ENCODE results near the gene SERPINC1.
"Not testable (repeated sequence)": the region's sequence is repeated elsewhere in the genome, so short reads cannot be mapped to it uniquely, and the experiment has no call there.

Gene SERPINC1

DNA sequence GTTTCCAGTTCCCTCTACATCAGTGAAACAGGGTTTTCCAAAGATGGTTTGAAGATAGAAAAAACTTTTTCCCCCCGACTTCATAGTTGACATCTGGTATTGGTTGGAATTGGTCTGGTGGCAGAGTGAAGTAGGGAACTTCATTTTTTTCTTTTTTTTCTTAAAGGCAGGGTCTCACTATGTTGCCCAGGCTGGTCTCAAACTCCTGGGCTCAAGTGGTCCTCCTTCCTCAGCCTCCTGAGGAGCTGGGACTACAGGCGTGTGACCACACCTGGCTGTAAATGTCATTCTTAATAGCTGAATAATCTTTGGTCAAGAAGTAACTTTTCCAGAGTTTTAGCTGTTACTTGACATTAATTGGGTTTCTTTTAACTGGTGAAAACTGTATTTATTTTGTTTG lies 27.2 kb downstream of the SERPINC1 start:
- DNase-seq (ENCODE audit: low read depth) = no peak

DNA sequence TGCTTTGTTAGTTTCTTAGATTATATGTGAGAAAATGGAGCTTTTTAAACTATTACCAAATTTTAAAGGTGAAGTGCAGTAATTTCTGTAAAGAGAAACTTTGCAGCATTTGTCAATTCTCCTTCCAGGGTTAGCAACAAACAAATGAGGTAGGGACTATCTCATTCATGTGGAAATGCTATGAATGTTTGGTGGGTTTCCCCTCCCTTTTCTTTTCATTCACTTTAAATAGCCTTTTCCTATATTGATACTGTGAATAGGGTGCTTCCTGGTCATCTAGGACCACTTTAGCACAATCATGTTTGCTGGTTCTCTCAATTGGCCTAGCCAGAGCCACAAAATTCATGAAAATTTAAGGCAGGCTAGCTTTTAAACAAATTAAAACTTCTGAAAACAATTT lies 28.4 kb downstream of the SERPINC1 start:
- DNase-seq (ENCODE audit: low read depth) = no peak

DNA sequence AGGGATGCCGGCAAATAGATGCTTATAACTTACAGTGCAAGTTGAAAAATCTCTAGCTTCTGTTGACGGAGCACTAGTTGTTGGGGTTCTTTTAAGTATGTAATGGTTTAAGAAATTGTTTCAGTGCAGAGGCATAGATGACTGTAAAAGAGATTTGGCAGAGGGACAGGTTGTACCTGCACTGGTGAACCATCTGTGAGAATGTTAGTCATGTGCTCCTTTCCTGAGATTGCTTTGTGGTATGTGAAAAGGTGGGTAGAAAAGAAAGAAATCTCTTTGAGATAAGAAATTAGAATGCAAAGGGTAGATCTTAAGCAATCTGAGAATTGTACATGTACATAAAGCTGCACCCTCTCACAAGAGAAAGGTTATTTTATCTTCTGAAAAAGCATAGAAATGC lies 29.5 kb downstream of the SERPINC1 start:
- no peak for DNase-seq (ENCODE audit: low read depth)

DNA sequence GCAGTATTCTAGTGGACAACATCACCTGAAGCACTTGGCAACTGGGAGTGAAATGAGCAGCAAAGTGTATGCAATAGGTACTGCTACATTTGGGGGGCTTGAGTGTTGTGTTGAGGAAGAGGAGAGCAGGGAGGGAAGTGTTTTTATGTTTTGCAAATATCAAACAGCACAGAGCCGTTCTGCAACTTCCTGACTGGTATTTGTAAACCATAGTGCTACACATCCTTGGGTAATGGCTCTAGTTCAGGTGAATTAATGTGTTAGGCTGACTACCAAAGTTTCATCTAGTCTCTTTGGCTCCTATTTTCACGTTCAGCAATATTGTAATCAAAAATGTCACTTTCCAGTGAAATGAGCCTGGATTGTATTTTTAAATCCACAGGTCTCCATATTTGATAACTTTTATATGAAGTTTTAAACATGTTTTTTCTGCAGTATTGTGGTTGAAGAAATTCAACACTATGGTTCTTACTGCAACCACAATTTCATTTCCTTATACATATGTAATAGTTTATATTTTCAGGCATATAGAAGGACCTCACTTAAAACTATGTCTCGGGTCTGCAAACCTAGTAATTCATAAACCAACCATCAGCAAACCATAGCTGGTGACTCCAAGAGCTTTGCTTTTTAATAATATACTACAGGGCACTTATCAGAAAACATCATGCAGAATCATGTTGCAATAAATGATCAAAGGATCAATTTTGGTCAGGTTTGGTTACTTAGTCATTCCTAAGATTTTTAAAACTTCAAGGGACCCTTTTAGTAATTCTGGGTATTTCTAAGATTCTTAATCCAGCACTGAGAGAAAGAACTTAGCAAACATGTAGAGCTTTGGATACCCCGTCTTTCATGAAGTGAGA lies 30.1 kb downstream of the SERPINC1 start:
- no peak for DNase-seq (ENCODE audit: low read depth)

DNA sequence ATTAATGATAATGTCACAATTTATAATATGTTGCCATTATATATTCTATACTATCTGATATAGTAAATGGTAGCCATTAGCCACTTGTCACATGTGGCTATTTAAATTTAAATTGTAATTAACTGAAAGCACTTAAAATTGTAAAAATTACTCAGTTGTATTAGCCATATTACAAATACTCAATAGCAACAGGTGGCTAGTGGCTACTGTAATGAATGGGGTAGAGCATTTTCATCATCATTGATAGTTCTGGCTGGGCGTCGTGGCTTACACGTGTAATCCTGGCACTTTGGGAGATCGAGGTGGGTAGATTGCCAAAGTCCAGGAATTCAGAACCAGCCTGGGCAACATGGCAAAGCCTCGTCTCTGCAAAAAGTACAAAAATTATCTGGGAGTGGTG lies 32.4 kb downstream of the SERPINC1 start:
- no peak for DNase-seq (ENCODE audit: low read depth)

DNA sequence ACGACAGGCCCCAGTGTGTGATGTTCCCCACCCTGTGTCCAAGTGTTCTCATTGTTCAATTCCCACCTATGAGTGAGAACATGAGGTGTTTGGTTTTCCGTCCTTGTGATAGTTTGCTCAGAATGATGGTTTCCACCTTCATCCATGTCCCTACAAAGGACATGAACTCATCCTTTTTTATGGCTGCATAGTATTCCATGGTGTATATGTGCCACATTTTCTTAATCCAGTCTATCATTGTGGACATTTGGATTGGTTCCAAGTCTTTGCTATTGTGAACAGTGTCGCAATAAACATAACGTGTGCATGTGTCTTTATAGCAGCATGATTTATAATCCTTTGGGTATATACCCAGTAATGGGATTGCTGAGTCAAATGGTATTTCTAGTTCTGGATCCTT lies 36.0 kb downstream of the SERPINC1 start:
- not testable (repeated sequence) for DNase-seq (ENCODE audit: low read depth)

DNA sequence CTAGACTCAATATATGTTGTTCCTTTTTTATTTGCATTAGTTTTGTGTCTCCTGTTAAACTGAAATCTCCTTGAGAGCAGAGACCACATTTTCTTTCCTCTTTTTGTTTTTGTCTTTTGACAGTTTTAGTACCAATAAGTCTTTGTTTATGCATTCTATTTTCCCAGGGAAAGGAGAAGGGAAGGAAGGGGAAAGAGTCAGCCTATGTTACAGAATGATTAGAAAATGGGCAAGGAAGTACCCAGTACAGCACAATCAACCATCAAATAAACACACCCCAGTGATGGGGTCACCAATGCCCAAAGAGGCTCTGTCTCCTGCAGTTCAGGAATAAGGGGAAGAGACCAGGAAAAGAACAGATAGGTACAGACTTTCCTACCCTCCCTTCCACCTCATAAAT lies 38.9 kb downstream of the SERPINC1 start:
- DNase-seq (ENCODE audit: low read depth) = no peak

DNA sequence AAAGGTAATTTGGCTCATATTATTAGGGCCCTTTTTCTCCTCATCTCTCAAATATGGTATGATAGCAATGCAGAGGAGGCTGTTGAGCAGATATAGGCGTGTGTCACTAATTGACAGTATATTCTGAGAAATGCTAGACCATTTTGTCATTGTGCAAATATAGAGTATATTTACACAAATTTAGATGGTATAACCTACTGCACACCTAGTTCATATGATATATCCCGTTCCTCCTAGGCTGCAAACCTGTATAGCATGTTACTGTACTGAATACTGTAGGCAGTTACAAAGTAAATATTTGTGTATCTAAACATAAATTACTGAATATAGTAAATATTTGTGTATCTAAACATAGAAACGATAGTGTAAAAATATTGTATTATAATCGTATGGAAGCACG lies 40.4 kb downstream of the SERPINC1 start:
- no peak for DNase-seq (ENCODE audit: low read depth)

DNA sequence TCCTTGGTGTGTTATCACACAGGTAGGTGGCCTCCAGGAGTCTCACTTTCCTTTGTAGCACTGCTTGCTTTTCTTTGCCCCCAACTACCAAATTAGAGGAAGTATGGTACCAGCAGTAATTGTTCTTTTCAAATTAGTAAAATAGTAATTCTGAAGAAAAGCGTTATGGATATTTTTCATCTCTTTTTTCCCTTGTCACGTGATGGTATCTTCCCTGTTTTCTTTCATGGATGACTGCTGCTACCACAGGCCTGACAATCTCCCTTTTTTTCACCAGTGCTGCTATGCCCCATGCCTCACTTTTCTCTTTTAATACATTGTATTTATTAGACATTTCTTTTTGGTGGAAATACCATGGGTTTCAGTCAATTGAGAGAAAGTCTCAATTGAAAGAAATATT lies 45.6 kb downstream of the SERPINC1 start:
- DNase-seq (ENCODE audit: low read depth) = no peak

DNA sequence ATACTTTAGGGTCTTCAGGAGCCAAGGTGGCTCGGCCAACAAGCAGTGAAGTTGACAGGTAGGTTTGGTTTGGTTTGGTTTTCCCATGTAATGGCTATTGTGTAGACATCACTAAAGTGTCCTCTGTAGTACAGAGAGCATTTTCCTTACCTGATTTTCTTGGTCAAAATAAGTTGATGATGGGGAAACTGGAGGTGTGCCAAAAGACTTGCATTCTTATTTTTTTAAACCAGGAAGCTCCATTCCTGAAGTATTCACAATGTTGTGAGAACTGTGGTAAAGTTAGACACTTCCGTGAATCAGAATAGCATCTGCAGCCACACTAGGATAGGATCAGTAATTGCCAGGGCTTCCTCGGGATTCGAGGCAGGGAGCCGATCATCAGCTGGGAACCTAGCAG lies 46.0 kb downstream of the SERPINC1 start:
- DNase-seq (ENCODE audit: low read depth) = no peak

DNA sequence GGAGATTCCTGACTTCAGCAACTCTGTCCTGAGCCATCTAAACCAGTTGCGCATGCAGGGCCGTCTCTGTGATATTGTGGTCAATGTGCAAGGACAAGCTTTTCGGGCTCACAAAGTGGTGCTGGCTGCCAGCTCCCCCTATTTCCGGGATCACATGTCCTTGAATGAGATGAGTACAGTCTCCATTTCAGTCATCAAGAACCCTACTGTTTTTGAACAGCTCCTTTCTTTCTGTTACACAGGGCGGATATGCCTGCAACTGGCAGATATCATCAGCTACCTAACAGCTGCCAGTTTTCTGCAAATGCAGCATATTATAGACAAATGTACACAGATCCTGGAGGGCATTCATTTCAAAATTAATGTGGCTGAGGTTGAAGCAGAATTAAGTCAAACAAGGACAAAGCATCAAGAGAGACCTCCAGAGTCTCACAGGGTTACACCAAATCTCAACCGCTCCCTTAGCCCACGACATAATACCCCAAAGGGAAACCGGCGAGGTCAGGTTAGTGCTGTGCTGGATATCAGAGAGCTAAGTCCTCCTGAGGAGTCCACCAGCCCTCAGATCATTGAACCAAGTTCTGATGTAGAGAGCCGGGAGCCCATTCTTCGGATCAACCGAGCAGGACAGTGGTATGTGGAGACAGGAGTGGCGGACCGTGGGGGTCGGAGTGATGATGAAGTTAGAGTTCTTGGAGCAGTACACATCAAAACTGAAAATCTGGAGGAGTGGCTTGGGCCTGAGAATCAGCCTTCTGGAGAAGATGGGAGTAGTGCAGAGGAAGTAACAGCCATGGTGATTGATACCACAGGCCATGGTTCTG lies 46.7 kb downstream of the SERPINC1 start:
- no peak for DNase-seq (ENCODE audit: low read depth)

DNA sequence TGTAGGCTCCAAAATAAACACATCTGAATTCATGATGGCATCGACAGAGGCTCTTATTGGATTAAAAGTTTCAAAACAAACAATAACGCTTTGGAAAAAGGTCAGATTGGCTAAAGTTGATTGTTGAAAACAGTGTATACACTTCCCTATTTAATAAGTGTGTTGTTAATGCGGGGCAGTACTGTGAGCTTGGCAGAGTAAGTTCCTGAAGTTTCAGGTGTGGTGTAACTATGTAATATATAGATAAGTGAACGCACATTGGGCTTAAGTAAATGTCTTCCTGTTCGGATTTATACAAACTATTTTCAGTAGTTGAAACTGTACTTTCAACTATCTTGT lies 48.1 kb downstream of the SERPINC1 start:
- DNase-seq (ENCODE audit: low read depth) = no peak

DNA sequence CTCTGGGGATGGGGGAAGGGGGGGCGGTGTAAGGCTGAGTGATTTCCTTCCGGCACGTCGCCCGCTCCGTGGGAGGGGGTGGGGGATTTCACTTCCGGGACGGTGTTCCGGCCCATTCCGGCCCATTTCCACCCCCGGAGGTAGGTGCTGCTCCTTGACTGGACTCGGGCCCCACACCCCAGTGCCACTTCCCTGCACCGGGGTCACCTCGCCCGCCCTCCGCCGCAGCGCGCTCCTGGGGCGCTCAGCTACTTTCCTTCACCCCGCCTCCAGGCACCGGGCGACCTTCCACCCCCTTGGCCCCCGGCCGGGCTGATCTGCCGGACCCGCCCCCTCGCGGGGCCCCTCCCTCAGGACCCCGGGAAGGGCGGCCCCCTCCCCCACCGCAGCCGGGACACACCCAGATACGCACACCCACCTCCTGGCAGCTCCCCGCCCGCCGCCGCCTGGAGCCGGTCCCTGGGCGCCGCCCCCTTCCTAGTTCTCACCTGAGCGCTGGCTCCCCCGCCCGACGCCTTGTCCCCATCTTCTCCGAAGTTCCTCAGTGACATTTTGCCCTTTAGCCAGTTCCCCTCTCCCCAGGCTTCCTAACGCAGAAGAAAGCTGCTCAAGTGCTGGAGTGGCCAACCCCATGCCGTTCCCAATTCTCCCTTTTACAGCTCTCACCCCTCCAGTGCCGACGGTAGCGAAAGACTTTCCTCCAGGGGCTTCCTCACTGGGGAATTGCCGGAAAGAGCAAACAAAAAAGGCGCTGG lies 48.7 kb downstream of the SERPINC1 start, which contains the start of gene ZBTB37:
Gene ZBTB37 (plus strand): TSS at position 115 of the 755 bp plus-strand sequence. CDS start 1,846 bp downstream, outside the sequence.
- DNase-seq (ENCODE audit: low read depth) = peak; percentile 79

DNA sequence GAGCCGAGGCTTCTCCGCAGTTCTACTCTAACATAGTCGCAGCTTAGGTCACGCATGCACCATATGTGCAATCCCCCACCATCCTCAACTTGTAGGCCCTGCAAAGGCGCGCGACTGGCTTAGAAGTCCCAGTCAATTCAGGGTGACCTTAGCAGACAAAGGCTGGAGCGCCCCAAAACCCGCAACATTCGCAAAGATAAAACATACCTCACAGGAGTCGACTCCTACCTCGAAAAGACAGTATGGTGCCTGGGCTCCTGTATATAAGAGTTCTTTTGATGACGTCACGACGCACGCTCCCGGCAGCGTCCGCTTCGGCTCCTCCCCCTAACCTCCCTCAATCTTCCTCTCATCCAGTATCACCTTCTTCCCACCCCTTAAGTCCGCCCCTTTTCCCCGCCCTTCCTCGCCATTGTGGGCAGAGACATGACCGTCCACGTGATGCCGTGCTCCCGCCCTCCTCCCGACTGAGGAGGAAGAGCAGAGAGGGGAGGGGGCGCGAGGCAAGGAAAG lies 49.3 kb downstream of the SERPINC1 start, which contains the start of gene GAS5:
Gene GAS5 (minus strand): TSS at position 237 of the 513 bp plus-strand sequence.
- peak; percentile 99 for DNase-seq (ENCODE audit: low read depth)

DNA sequence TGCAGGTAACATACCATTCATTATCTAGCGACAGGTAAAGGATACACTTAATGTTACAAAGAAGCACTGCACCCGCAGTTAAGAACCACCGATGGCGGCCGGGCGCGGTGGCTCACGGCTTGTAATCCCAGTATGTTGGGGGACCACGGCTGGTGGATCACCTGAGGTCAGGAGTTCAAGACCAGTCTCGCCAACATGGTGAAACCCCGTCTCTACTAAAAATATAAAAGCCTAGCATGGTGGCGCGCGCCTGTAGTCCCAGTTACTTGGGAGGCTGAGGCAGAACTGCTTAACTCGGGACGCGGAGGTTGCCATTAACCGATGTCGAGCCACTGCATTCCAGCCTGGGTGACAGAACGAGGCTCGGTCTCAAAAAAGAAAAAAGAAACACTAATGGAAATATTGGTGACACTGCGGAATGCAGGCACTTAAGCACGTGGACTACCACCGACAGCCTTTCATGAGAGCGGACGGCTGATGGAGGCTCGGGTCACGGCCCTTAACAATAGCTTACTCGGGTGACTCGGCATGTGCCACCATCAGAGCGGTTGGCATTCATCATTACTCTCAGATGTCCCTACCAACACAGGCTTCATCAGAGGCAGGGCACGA lies 49.9 kb downstream of the SERPINC1 start:
- peak; percentile 34 for DNase-seq (ENCODE audit: low read depth)

DNA sequence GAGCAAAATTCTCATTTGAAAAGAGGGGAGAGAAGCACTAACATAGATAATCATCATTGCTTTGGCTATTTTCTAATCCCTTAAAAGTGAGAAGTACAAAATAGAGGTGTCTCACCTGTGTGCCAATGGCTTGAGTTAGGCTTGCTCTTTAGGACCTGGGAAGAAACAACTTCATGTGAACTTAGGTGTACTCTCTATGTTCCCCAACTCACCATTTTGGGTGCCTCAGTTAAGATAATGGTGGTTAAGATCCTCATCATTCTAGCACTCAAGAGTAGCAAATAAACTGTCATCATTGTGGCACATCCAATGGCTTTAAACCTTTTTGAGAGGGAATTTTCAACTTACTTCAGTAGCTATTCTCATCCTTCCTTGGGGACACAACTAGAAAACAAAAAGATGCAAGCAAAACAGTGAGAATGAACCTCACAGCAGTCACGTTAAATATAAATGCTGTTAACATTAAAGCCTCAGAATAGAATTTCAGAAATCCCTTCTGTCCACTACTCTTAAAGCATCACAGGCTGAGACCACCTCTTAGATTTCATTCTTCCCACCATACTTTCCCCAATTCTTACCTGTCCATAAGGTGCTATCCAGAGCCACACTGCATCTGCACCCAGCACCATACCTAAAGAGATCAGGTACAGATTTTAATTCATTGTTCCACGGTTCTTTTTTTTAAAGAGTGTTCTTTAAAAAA lies 50.6 kb downstream of the SERPINC1 start:
- DNase-seq (ENCODE audit: low read depth) = no peak

DNA sequence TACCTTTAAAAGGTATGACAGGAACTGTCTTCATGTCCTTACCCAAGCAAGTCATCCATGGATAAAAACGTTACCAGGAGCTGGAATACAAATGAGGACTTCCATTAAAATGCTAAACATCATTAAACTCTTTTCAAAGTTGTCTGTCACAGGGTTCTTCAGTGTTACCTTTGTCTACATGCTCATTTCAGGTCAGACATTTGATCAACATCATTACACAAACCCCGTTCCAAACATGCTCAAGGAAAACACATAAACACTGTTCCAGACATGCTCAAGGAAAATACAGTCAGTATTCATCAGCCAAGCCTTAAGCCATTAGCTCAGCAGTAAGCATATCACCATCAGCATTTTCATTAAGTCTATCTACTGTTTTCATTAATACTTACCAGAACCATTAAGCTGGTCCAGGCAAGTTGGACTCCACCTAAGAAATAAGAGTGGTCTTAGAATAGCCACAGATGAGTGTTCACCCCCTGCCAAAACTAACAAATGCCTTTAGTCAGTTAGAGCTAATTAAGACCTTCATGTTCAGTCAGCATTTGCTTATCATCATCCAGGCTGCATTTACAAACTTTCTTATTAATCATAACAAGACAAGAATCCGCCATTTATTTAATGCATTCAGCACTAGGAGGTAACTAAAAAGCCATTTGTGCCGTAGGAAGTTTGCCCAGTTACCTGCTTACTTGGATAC lies 51.5 kb downstream of the SERPINC1 start:
- no peak for DNase-seq (ENCODE audit: low read depth)

DNA sequence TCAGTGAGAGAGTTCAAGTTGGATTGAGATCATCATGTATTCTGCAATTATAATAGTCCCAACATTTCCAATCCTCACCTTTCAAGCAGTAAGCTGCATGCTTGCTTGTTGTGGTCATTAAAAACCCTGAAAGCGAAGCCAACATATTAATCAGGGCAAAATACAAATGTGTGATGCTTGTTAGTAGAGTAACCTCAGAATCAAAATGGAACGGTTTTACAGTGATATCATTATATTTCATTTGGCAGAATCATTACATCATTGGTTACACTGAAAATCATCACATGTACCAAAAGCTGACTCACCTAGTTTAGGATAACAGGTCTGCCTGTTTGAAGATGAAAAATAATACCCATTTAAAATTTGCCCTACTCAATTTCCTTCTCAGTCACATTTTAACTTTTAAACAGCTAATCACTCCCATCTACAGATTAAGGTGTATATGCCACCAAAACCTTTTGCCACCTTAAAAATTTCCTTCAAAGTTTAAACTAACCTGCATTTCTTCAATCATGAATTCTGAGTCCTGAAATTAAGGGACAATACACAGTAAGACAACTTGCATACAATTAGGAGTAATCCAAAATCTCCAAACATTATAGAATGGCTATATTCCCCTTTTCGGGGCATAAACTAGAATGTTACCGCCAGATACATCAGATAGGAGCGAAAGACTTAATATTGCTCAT lies 52.8 kb downstream of the SERPINC1 start:
- no peak for DNase-seq (ENCODE audit: low read depth)

DNA sequence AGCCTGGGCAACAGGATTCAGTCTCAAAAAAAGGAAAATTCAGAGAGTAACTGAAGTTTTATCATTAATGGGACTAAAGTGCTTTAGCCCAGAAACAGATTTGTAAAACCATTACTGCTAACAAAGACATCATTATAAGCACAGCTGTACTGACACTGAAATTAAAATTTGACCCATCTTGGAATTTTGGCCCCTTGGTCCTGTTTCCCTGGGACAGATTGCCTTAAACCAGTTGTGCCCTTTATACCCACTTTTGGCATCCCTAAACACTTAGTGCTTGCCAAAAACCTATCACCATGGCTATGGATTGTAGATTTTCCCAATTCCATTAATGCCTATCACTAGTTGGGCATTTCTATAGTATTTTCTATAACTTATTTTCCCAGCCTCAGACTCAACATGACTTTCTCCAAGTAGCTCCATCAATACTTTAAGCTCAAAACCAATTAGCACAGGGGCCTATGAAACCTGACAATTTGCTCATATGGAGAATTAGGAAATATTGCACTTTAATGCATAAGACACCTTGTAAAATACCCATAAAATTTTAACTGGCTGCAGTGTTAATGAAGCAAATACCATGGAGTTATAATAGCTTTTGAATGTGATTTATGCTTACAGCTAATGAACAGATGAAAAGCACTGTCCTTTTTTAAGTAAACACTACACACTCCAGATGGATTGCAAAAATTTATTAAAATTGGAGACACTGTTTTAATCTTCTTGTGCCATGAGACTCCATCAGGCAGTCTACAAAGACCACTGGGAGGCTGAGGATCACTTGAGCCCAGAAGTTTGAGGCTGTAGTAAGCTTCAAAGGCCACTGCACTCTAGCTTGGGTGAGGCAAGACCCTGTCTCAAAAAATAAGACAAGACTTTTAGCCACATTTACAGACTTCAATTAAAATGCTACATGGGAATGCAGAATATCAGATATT lies 53.6 kb downstream of the SERPINC1 start:
- DNase-seq (ENCODE audit: low read depth) = no peak

Measured in activated gamma-delta T cell treated with anti-CD3 and anti-CD28 coated beads, Interleukin-2, amount 50 U/mL, for 16 hours (primary cell).